Mesenchymal stem cell (in vitro differentiated cells and primary cell): Measurements from ENCODE around the gene GALNT18. TPM values are rescaled to one million over a fixed set of nuclear protein-coding genes. Genes with fewer than 3 reads are reported as not detected.

Source experiments
- DNase-seq: peaks from one replicate; pipeline ENCODE4 v3.0.0-alpha.2; 2013
- H2AFZ ChIP-seq: one replicate; pipeline ENCODE4 v1.6.1; 2013; ENCODE audit warnings: low read depth, mild to moderate bottlenecking, control low read depth, inconsistent platforms, low read length, moderate library complexity
- H2AK5ac ChIP-seq: 2 replicates; pipeline ENCODE4 v1.6.1; 2013; ENCODE audit warnings: low read length, moderate library complexity, mild to moderate bottlenecking, inconsistent platforms; ENCODE audit not compliant: severe bottlenecking
- H2BK120ac ChIP-seq: one replicate; pipeline ENCODE4 v1.6.1; 2013; ENCODE audit warnings: low read depth, mild to moderate bottlenecking, inconsistent platforms, low read length, moderate library complexity
- H2BK12ac ChIP-seq, 2 experiments: one replicate each; pipeline ENCODE4 v1.6.1; 2013; ENCODE audit warnings: inconsistent platforms in 2 of 2, low read length in 2 of 2, mild to moderate bottlenecking in 2 of 2, moderate library complexity in 2 of 2, control low read depth in 1 of 2
- H2BK15ac ChIP-seq: one replicate; pipeline ENCODE4 v1.6.1; 2013; ENCODE audit warnings: mild to moderate bottlenecking, low read depth, inconsistent platforms; ENCODE audit not compliant: poor library complexity, severe bottlenecking
- H2BK5ac ChIP-seq: 2 replicates; pipeline ENCODE4 v1.6.1; 2013; ENCODE audit warnings: low read depth, mild to moderate bottlenecking, low read length, control low read depth, inconsistent platforms; ENCODE audit not compliant: poor library complexity, severe bottlenecking
- H3K14ac ChIP-seq, 2 experiments: one replicate each; pipeline ENCODE4 v1.6.1; 2013; ENCODE audit warnings: inconsistent platforms in 2 of 2, low read length in 2 of 2, control low read depth in 1 of 2, mild to moderate bottlenecking in 1 of 2, moderate library complexity in 1 of 2
- H3K18ac ChIP-seq, 2 experiments: one replicate each; pipeline ENCODE4 v1.6.1; 2013; ENCODE audit warnings: inconsistent platforms in 2 of 2, low read length in 2 of 2, control low read depth in 1 of 2, low read depth in 1 of 2, mild to moderate bottlenecking in 1 of 2
- H3K23ac ChIP-seq, 2 experiments: one replicate each; pipeline ENCODE4 v1.6.1; 2013; ENCODE audit warnings: inconsistent platforms in 2 of 2, low read length in 2 of 2, mild to moderate bottlenecking in 2 of 2, moderate library complexity in 2 of 2, control low read depth in 1 of 2
- H3K27ac ChIP-seq: 2 replicates; pipeline ENCODE4 v1.5.1; 2013; ENCODE audit warnings: mild to moderate bottlenecking, moderate library complexity, low read length, control low read depth, inconsistent platforms; ENCODE audit not compliant: poor library complexity, severe bottlenecking
- H3K27me3 ChIP-seq, 2 experiments: 2 replicates each; pipeline versions ENCODE4 v1.6.1 to v1.7.0; 2013; ENCODE audit warnings: low read length in 2 of 2, mild to moderate bottlenecking in 2 of 2, moderate library complexity in 2 of 2, control low read depth in 1 of 2, inconsistent platforms in 1 of 2; ENCODE audit not compliant: control insufficient read depth in 1 of 2, insufficient read depth in 1 of 2
- H3K36me3 ChIP-seq, 2 experiments: 2 replicates each; pipeline versions ENCODE4 v1.6.1 to v1.7.0; 2013; ENCODE audit warnings: low read length in 2 of 2, control low read depth in 1 of 2, inconsistent platforms in 1 of 2, low read depth in 1 of 2, mild to moderate bottlenecking in 1 of 2; ENCODE audit not compliant: insufficient read depth in 2 of 2, control insufficient read depth in 1 of 2
- H3K4ac ChIP-seq, 2 experiments: one replicate each; pipeline ENCODE4 v1.6.1; 2013; ENCODE audit warnings: inconsistent platforms in 2 of 2, low read length in 2 of 2, mild to moderate bottlenecking in 2 of 2, moderate library complexity in 2 of 2, control low read depth in 1 of 2, low read depth in 1 of 2
- H3K4me1 ChIP-seq: 2 replicates; pipeline ENCODE4 v1.6.1; 2013; ENCODE audit warnings: low read depth, low read length, control low read depth; ENCODE audit not compliant: control insufficient read depth, insufficient read depth
- H3K4me2 ChIP-seq: 2 replicates; pipeline ENCODE4 v1.6.1; 2013; ENCODE audit warnings: low read length, mild to moderate bottlenecking, inconsistent platforms; ENCODE audit not compliant: poor library complexity, severe bottlenecking
- H3K4me3 ChIP-seq, 2 experiments: 2 replicates each; pipeline versions ENCODE4 v1.5.1 to v1.7.0; 2013; ENCODE audit warnings: low read length in 2 of 2, mild to moderate bottlenecking in 2 of 2, control low read depth in 1 of 2, low read depth in 1 of 2; ENCODE audit not compliant: insufficient read depth in 1 of 2
- H3K79me1 ChIP-seq: replicated peaks from 2 replicates; pipeline ENCODE4 v1.6.1; 2013; ENCODE audit warnings: mild to moderate bottlenecking, control low read depth, low read length, inconsistent platforms; ENCODE audit not compliant: poor library complexity, severe bottlenecking
- H3K9ac ChIP-seq: 2 replicates; pipeline ENCODE4 v1.7.0; 2013; ENCODE audit warnings: mild to moderate bottlenecking, low read length, moderate library complexity
- H3K9me3 ChIP-seq: 2 replicates; pipeline ENCODE4 v1.7.0; 2013; ENCODE audit warnings: mild to moderate bottlenecking, low read length; ENCODE audit not compliant: control insufficient read depth
- H4K8ac ChIP-seq: one replicate; pipeline ENCODE4 v1.6.1; 2013; ENCODE audit warnings: inconsistent platforms, mild to moderate bottlenecking, low read length, moderate library complexity
- H4K91ac ChIP-seq: one replicate; pipeline ENCODE4 v1.6.1; 2013; ENCODE audit warnings: mild to moderate bottlenecking, low read length, inconsistent platforms
- WGBS: methylation state at CpG from one replicate; pipeline ENCODE4 v1.1.7; 2013; ENCODE audit warnings: mixed read lengths; 5-methylcytosine and 5-hydroxymethylcytosine counted together
- small RNA-seq: library from polyadenylated mRNA; stranded (forward); fragments of <200 nt; extraction: miRNeasy Mini kit (QIAGEN cat#:217004); gene quantifications from one replicate; pipeline ENCODE3, GENCODE V24; 2013; ENCODE audit warnings: low read depth

GALNT18 gene

GRCh38 chr11:11229647-11230046 is 392.2 kb downstream of the GALNT18 start:
- 100% methylated on average over 1 of the region's 2 CpGs for WGBS
- Histone ChIP-seq H3K14ac (no peak overlapping the region), H3K27ac (no peak overlapping the region), H2AFZ (no peak overlapping the region), H2BK12ac (no peak overlapping the region), H3K4ac (no peak overlapping the region), H3K4me2 (no peak overlapping the region), H2AK5ac (no peak overlapping the region), H3K4me1 (peaks cover 2% of the 10 kb centered on the region), H2BK15ac (no peak overlapping the region), H3K23ac (no peak overlapping the region), H2BK5ac (no peak overlapping the region), H3K9me3 (peaks cover 11% of the 10 kb centered on the region), H3K18ac (no peak overlapping the region), H4K91ac (no peak overlapping the region), H4K8ac (no peak overlapping the region), H3K4me3 (no peak overlapping the region), H3K79me1 (no peaks in the 10 kb centered on the region), H2BK120ac (no peak overlapping the region), H3K36me3 (no peaks in the 10 kb centered on the region), H3K27me3 (peaks cover 23 to 34% of the 10 kb centered on the region in 2 experiments), H3K9ac (no peak overlapping the region)
- no peak for DNase-seq

GRCh38 chr11:11227296-11228085 is 394.3 kb downstream of the GALNT18 start:
- no peak overlapping the region for H3K23ac ChIP-seq
- no peak overlapping the region for H3K4me3 ChIP-seq
- H3K27me3 ChIP-seq = peaks cover 22 to 25% of the 10 kb centered on the region in 2 experiments
- no peaks in the 10 kb centered on the region for H3K36me3 ChIP-seq
- no peaks in the 10 kb centered on the region for H3K79me1 ChIP-seq
- no peak overlapping the region for H2BK120ac ChIP-seq
- no peak overlapping the region for H2BK15ac ChIP-seq
- peaks cover 11% of the 10 kb centered on the region for H3K9me3 ChIP-seq
- H2BK12ac ChIP-seq = no peak overlapping the region
- no peak overlapping the region for H3K18ac ChIP-seq
- no peak overlapping the region for H4K91ac ChIP-seq
- H2AK5ac ChIP-seq = no peak overlapping the region
- H3K4me2 ChIP-seq = no peak overlapping the region
- H3K14ac ChIP-seq = no peak overlapping the region
- 90% methylated on average over 7 of the region's 8 CpGs for WGBS
- no peak overlapping the region for H3K9ac ChIP-seq
- H2AFZ ChIP-seq = no peak overlapping the region
- no peak overlapping the region for H2BK5ac ChIP-seq
- H3K4ac ChIP-seq = no peak overlapping the region
- no peak for DNase-seq
- H3K4me1 ChIP-seq = peaks cover 2% of the 10 kb centered on the region
- no peak overlapping the region for H4K8ac ChIP-seq
- H3K27ac ChIP-seq = no peak overlapping the region

Small RNAs within 50 kb of the gene (small RNA-seq; reads per million reads assigned to genes)
- not detected for gene MIR4299
